ENCODE results near the gene ODAPH. TPM values are rescaled to one million over a fixed set of nuclear protein-coding genes. Genes with fewer than 3 reads are reported as not detected.

ODAPH gene, protein sequence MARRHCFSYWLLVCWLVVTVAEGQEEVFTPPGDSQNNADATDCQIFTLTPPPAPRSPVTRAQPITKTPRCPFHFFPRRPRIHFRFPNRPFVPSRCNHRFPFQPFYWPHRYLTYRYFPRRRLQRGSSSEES
- not detected in 2 replicates for total RNA-seq

DNA sequence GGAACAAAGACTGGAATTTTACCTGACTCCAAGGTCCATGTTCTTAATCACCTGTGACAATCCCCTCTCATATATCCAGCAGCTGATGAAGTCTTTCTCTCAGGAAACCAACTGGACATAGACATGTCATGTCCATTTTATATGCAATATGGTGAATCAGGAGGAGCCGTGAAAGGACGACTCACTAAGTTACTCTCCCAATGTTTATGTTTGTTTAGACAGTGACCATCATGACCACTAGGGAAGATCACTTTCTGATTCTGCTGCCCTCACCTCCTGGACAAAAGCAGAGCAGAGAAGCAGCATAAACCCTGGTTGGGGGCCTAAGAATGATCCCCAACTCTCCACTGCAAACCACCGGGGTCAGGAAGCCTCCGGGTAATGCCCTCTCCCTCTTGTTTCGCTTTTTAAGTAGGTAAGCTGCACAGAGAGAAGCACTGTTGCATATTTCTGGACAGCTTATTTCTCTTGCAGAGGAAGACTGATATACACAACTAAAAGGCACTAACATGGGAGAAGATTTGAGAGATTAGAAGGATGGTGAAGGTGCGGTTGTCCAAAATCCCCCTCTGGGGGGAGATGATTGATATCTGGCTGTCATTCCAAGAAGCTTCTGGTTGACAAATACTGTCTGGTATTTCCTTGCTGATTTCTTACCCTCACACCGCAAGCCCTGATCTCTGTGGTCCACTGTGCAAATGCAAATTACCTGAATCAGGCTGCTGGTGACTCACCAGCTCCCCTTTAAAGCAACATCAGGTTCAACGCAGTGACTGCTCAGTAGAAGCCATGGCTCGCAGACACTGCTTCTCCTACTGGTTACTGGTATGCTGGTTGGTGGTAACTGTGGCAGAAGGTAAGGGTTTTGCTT lies at the start of gene ODAPH:
ODAPH (plus strand) TSS at position 773 of the 871 bp plus-strand sequence; CDS start at position 790, 17 bp downstream.

DNA sequence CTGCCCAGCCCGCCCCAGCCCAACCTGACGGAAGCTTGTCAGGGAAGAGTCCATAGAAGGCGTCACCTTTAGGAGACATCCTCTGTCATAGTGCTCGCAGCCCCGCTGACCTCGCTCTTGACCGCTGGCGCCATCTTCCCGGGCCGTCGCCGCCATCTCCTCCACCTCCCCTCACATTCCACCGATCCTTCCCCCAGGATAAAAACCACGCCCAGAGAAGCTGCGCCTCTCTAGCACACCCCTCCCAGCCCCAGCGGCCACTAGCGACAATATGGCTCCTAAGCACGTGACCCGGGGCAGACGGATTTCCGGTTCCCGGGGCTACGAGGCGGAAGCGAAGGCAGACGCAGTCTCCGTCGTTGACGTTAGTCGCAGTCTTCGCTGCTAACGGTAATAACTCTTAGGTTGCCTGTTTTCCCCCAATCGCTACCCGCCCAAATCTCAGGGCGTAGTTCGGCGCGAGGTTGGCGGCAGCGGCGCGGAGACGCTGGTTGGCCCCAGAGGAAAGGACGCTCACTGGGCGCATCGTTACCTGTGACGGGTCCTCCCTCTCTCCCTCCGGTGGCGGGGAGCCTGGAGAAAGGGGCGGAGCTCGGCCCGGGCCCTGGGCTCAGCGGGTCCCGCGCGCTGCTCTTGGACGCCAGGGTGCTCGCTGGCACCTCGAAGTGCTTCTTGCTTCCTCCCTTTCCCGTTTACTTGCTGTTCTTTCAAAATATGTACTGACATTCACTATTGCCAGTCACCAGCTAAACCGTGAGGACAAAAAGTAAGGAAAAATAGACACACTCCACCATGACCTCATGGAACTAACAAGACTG lies 41.5 kb upstream of the ODAPH start, which contains the start of the genes RCHY1 and THAP6:
RCHY1 (minus strand) TSS at position 273 of the 818 bp plus-strand sequence; CDS start at position 156, 117 bp downstream.
THAP6 (plus strand) TSS at position 343 of the 818 bp plus-strand sequence. CDS start 980 bp downstream, outside the sequence.

Other genes with a start within 250 kb of the ODAPH start
- gene RCHY1, start 41.7 kb upstream of the ODAPH start, total RNA-seq = 17.5 and 25.2 TPM in 2 replicates
- 13.8 and 15.6 TPM in 2 replicates for gene THAP6, start 41.6 kb upstream of the ODAPH start, total RNA-seq
- 0.39 and 2.3 TPM in 2 replicates for gene CDKL2, start 74.5 kb downstream of the ODAPH start, total RNA-seq
- gene G3BP2, start 117.3 kb downstream of the ODAPH start, total RNA-seq = 159 and 171 TPM in 2 replicates
- 132 and 175 TPM in 2 replicates for gene USO1, start 168.5 kb downstream of the ODAPH start, total RNA-seq